ENCODE results near the gene AFAP1. TPM values are rescaled to one million over a fixed set of nuclear protein-coding genes. Genes with fewer than 3 reads are reported as not detected.

AFAP1 gene
- total RNA-seq, 1 experiment from 2014 or later: 23.6 TPM

DNA sequence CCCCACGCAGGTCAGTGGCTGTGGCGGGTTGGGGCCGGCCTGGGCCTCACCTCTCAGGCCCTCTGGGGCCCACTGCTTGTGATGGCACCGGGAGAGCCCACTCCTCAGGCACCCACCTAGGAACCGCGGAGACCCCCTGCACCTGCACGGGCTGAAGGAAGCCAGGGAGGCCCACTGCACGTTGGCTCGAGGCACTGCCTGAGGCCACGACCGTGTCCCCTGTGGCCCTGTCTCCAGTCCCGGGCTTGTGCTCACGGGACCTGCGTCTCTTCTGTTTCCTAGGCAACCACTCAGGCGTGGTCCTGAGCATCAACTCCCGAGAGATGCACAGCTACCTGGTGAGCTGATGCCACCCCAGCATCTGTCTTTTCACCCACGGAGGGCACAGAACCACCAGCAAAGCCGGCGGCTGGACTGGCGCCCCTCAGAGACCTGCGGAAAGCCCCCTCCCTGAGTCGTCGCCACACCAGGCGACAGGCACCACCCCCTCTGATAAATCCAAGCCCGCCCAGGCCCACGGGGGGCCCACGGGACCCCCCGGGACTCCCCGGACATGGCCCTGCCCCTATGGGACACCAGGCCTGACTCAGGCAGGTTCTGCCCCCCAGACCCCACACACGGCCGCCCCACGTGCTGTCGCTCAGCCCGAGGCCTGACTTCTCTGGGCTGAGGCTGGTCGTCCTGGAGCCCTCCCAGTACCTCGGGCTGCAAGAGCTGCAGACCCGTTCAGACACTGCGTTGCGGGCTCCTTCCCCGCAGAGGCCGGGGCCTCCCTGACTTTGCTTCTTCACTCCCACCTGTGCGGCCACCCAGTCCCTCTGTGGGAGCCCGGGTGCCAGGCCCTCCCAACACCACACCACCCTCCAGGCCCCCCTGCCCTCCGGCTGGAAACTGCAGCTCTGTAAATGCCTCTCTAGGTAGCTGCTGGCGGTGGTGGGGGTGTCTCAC lies 199.5 kb downstream of the AFAP1 start:
- no peak for ATAC-seq
- CTCF ChIA-PET: no interaction called here

DNA sequence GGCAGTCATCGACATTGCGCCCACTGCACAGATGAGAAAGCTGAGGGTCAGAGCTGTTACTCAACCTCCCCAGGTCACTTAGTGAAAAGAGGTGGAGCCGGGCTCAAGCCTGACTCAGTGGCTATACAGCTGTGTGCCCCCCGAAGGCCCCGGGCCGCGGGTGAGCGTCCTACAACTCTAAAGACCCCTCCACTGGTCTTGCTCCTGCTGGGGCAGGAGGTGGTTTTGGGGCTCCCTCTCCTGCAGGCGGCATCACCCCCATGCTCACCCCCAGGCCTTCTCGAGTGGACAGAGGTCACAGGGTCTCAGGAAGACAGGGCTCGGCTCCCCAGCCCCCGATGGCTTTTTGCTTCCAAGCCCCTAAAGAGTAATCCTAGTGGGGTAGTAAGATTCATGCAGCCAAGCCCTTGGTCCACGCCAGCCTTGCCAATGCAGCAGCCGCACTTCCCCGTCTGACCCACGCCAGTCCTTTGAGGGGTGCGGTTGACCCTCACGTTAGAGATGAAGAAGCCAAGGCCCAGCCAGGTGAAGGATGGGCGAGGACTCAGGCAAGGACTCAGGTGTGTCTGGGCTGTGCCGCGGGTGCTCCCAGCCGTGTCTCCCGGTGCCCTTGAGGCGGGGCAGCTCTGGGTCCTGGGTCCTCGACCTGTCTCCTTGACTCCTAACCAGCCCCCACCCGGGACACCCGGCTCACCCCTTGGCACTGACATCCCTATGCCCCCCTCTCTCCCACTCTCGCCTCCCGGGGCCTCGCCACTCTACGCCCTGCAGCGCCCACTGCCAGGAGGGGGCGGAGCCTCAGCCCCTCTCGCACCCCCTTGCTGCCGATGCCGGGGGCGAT lies 200.4 kb downstream of the AFAP1 start:
- POLR2A ChIA-PET: no interaction called here
- Mint-ChIP-seq H3K27me3 (ENCODE audit: low read depth) (no peaks in the 10 kb centered on the region), H3K4me1 (no peaks in the 10 kb centered on the region), H3K27ac (no peak overlapping the region), H3K9me3 (no peaks in the 10 kb centered on the region), H3K36me3 (no peaks in the 10 kb centered on the region), H3K4me3 (no peak overlapping the region)
- CTCF ChIA-PET: no interaction called here
- TF ChIP-seq, protein P1, sequence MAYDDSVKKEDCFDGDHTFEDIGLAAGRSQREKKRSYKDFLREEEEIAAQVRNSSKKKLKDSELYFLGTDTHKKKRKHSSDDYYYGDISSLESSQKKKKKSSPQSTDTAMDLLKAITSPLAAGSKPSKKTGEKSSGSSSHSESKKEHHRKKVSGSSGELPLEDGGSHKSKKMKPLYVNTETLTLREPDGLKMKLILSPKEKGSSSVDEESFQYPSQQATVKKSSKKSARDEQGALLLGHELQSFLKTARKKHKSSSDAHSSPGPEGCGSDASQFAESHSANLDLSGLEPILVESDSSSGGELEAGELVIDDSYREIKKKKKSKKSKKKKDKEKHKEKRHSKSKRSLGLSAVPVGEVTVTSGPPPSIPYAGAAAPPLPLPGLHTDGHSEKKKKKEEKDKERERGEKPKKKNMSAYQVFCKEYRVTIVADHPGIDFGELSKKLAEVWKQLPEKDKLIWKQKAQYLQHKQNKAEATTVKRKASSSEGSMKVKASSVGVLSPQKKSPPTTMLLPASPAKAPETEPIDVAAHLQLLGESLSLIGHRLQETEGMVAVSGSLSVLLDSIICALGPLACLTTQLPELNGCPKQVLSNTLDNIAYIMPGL (CRISPR knock-in tag; IDR thresholded peaks at IDR 0.05): no peak
- TF ChIP-seq PRRX2 (CRISPR knock-in tag; IDR thresholded peaks at IDR 0.05) (no peak), ZNF416 (CRISPR knock-in tag; IDR thresholded peaks at IDR 0.05) (no peak), CREM (CRISPR knock-in tag; IDR thresholded peaks at IDR 0.05) (no peak), JAZF1 (CRISPR knock-in tag; IDR thresholded peaks at IDR 0.05) (no peak)
- TF ChIP-seq, protein P2, sequence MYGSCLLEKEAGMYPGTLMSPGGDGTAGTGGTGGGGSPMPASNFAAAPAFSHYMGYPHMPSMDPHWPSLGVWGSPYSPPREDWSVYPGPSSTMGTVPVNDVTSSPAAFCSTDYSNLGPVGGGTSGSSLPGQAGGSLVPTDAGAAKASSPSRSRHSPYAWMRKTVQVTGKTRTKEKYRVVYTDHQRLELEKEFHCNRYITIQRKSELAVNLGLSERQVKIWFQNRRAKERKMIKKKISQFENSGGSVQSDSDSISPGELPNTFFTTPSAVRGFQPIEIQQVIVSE (CRISPR knock-in tag; IDR thresholded peaks at IDR 0.05; ENCODE audit: borderline replicate concordance): no peak
- TF ChIP-seq, protein P3, sequence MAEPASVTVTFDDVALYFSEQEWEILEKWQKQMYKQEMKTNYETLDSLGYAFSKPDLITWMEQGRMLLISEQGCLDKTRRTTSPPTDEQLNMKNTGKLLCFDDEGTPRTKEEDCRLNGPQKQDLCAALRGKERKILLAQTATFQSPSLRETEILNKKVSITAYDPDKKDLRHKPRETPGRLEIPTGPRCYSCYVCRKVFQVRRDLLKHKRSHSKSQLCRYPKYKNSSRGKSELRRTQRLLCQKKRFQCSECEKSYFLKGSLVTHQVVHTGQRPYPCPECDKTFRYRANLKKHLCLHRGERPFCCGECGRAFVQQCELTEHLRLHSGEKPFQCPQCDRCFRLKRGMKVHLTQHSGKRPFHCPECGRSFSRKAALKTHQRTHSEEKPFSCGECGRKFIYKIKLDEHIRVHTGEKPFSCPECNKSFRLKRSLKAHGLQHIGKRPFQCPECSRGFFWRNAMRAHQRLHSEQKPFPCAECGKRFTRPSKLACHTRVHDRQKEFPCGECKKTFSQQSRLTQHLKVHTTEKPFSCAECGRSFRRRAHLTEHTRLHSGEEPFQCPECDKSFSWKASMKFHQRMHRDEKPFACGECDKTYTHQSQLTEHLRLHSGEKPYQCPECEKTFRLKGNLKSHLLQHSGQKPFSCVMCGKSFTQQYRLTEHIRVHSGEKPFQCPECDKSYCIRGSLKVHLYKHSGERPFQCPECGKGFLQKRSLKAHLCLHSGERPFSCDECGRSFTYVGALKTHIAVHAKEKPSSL (CRISPR knock-in tag; conservative IDR thresholded peaks at IDR 0.05): no peak
- DNase-seq (ENCODE audit: low spot score) (no peak), ATAC-seq (no peak)

More for the DNA sequence above, 199.5 kb downstream of the AFAP1 start:
- Mint-ChIP-seq H3K4me1 (no peaks in the 10 kb centered on the region), H3K36me3 (no peaks in the 10 kb centered on the region), H3K9me3 (no peaks in the 10 kb centered on the region), H3K27me3 (ENCODE audit: low read depth) (no peaks in the 10 kb centered on the region), H3K27ac (no peak overlapping the region), H3K4me3 (no peak overlapping the region)
- POLR2A ChIA-PET: no interaction called here
- TF ChIP-seq, protein P4, sequence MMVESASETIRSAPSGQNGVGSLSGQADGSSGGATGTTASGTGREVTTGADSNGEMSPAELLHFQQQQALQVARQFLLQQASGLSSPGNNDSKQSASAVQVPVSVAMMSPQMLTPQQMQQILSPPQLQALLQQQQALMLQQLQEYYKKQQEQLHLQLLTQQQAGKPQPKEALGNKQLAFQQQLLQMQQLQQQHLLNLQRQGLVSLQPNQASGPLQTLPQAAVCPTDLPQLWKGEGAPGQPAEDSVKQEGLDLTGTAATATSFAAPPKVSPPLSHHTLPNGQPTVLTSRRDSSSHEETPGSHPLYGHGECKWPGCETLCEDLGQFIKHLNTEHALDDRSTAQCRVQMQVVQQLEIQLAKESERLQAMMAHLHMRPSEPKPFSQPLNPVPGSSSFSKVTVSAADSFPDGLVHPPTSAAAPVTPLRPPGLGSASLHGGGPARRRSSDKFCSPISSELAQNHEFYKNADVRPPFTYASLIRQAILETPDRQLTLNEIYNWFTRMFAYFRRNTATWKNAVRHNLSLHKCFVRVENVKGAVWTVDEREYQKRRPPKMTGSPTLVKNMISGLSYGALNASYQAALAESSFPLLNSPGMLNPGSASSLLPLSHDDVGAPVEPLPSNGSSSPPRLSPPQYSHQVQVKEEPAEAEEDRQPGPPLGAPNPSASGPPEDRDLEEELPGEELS (CRISPR knock-in tag; IDR thresholded peaks at IDR 0.05): no peak
- no peak for DNase-seq (ENCODE audit: low spot score)

DNA sequence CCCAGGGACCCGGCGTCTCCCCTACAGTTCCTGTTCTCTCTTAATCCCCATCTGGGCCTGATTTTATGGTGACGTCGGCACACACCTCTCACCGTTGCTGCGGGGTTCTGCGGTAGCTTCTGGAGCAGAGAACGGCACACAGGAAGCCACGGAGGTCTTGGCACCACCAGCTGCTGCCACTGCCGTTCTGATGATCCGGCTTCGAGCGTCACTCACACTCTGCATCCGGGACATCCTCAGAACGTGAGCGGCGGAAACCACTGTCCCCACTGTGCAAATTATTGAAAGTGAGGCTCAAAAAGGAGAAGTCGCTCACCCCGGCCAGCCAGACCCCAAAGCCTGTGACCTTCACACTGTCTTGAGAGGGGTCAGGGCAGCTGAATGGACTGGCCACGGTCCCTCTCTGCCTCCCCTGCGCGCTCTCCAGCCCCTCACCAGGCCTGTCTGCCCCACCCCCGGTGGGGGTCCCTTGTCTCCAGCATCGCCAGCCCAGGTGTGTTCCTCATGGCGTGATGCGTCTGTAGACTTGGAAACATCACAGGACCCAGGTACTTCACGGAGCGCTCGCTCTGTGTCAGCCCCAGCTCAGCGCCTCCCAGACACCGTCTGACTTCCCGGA lies 201.1 kb downstream of the AFAP1 start:
- H3K27me3 Mint-ChIP-seq (ENCODE audit: low read depth): no peaks in the 10 kb centered on the region

More for the DNA sequence above, 201.1 kb downstream of the AFAP1 start:
- DNase-seq (ENCODE audit: low spot score) (no peak), ATAC-seq (no peak)
- CTCF ChIA-PET: no interaction called here
- no peaks in the 10 kb centered on the region for H3K36me3 Mint-ChIP-seq
- no peaks in the 10 kb centered on the region for H3K9me3 Mint-ChIP-seq
- POLR2A ChIA-PET: no interaction called here
- no peak overlapping the region for H3K4me3 Mint-ChIP-seq
- TF ChIP-seq, protein P5, sequence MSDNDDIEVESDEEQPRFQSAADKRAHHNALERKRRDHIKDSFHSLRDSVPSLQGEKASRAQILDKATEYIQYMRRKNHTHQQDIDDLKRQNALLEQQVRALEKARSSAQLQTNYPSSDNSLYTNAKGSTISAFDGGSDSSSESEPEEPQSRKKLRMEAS (CRISPR knock-in tag; IDR thresholded peaks at IDR 0.05): no peak
- TF ChIP-seq, protein P6, sequence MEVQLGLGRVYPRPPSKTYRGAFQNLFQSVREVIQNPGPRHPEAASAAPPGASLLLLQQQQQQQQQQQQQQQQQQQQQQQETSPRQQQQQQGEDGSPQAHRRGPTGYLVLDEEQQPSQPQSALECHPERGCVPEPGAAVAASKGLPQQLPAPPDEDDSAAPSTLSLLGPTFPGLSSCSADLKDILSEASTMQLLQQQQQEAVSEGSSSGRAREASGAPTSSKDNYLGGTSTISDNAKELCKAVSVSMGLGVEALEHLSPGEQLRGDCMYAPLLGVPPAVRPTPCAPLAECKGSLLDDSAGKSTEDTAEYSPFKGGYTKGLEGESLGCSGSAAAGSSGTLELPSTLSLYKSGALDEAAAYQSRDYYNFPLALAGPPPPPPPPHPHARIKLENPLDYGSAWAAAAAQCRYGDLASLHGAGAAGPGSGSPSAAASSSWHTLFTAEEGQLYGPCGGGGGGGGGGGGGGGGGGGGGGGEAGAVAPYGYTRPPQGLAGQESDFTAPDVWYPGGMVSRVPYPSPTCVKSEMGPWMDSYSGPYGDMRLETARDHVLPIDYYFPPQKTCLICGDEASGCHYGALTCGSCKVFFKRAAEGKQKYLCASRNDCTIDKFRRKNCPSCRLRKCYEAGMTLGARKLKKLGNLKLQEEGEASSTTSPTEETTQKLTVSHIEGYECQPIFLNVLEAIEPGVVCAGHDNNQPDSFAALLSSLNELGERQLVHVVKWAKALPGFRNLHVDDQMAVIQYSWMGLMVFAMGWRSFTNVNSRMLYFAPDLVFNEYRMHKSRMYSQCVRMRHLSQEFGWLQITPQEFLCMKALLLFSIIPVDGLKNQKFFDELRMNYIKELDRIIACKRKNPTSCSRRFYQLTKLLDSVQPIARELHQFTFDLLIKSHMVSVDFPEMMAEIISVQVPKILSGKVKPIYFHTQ (CRISPR knock-in tag; IDR thresholded peaks at IDR 0.05): no peak
- no peak overlapping the region for H3K27ac Mint-ChIP-seq
- H3K4me1 Mint-ChIP-seq: no peaks in the 10 kb centered on the region
